ENCODE results near the gene SCARB2. TPM values are rescaled to one million over a fixed set of nuclear protein-coding genes. Genes with fewer than 3 reads are reported as not detected.

The SCARB2 gene
- total and polyA plus RNA-seq, 4 donors, result 58.2 to 136 (median 73.7) TPM

DNA sequence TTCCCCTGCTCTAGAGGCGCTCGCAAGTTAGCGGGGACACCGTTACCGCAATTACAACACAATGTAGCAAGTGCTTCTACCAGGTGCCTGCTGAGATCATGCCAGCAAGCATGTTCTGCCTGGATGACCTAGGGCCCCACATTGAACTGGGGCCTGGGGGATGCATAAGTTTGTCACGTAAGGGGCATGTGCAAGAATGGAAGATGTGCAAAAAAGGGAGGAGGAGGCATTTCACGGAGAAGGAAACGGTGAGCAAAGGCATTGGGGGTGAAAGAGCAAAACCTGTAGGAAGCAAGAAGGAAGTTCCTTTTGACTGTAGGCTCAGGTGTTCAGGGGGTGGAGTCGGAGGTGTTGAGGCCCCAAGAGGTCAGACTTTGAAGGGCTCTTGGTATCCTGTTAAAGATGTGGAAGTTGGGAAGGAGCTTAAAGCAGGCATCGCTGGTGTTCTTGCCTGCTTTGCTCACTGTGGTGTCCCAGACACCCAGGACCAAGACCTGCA, 602 bp upstream of the SCARB2 start:
- H3K36me3 ChIP-seq (ENCODE audit: control insufficient read depth in 4 of 4, insufficient read depth in 3 of 4, low read depth in 1 of 4, low read length in 3 of 4), result no peaks in the 10 kb centered on the region
- TF ChIP-seq, protein P1, sequence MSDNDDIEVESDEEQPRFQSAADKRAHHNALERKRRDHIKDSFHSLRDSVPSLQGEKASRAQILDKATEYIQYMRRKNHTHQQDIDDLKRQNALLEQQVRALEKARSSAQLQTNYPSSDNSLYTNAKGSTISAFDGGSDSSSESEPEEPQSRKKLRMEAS (IDR thresholded peaks at IDR 0.05), result no peak
- TF ChIP-seq EGR1 (IDR thresholded peaks at IDR 0.05; ENCODE audit: low read depth in 2 of 2) (no peak), YY1 (IDR thresholded peaks at IDR 0.05) (no peak), RXRA (IDR thresholded peaks at IDR 0.05) (no peak), FOXA1 (IDR thresholded peaks at IDR 0.05) (no peak), RAD21 (IDR thresholded peaks at IDR 0.05) (peak in 1 of 2 donors; percentile 21), GABPA (IDR thresholded peaks at IDR 0.05 in 1 of 2, conservative IDR thresholded peaks at IDR 0.05 in 1 of 2) (no peak), TAF1 (conservative IDR thresholded peaks at IDR 0.05) (no peak), FOXA2 (IDR thresholded peaks at IDR 0.05) (no peak), SP1 (IDR thresholded peaks at IDR 0.05) (peak; percentile 22), NR2F2 (IDR thresholded peaks at IDR 0.05) (no peak), JUND (IDR thresholded peaks at IDR 0.05) (no peak), HNF4A (conservative IDR thresholded peaks at IDR 0.05) (no peak)
- TF ChIP-seq, protein P2, sequence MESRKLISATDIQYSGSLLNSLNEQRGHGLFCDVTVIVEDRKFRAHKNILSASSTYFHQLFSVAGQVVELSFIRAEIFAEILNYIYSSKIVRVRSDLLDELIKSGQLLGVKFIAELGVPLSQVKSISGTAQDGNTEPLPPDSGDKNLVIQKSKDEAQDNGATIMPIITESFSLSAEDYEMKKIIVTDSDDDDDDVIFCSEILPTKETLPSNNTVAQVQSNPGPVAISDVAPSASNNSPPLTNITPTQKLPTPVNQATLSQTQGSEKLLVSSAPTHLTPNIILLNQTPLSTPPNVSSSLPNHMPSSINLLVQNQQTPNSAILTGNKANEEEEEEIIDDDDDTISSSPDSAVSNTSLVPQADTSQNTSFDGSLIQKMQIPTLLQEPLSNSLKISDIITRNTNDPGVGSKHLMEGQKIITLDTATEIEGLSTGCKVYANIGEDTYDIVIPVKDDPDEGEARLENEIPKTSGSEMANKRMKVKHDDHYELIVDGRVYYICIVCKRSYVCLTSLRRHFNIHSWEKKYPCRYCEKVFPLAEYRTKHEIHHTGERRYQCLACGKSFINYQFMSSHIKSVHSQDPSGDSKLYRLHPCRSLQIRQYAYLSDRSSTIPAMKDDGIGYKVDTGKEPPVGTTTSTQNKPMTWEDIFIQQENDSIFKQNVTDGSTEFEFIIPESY (IDR thresholded peaks at IDR 0.05), result no peak
- TF ChIP-seq, protein P3, sequence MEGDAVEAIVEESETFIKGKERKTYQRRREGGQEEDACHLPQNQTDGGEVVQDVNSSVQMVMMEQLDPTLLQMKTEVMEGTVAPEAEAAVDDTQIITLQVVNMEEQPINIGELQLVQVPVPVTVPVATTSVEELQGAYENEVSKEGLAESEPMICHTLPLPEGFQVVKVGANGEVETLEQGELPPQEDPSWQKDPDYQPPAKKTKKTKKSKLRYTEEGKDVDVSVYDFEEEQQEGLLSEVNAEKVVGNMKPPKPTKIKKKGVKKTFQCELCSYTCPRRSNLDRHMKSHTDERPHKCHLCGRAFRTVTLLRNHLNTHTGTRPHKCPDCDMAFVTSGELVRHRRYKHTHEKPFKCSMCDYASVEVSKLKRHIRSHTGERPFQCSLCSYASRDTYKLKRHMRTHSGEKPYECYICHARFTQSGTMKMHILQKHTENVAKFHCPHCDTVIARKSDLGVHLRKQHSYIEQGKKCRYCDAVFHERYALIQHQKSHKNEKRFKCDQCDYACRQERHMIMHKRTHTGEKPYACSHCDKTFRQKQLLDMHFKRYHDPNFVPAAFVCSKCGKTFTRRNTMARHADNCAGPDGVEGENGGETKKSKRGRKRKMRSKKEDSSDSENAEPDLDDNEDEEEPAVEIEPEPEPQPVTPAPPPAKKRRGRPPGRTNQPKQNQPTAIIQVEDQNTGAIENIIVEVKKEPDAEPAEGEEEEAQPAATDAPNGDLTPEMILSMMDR (IDR thresholded peaks at IDR 0.05; ENCODE audit: low read depth, low read length, missing input control), result no peak
- TF ChIP-seq, protein P4, sequence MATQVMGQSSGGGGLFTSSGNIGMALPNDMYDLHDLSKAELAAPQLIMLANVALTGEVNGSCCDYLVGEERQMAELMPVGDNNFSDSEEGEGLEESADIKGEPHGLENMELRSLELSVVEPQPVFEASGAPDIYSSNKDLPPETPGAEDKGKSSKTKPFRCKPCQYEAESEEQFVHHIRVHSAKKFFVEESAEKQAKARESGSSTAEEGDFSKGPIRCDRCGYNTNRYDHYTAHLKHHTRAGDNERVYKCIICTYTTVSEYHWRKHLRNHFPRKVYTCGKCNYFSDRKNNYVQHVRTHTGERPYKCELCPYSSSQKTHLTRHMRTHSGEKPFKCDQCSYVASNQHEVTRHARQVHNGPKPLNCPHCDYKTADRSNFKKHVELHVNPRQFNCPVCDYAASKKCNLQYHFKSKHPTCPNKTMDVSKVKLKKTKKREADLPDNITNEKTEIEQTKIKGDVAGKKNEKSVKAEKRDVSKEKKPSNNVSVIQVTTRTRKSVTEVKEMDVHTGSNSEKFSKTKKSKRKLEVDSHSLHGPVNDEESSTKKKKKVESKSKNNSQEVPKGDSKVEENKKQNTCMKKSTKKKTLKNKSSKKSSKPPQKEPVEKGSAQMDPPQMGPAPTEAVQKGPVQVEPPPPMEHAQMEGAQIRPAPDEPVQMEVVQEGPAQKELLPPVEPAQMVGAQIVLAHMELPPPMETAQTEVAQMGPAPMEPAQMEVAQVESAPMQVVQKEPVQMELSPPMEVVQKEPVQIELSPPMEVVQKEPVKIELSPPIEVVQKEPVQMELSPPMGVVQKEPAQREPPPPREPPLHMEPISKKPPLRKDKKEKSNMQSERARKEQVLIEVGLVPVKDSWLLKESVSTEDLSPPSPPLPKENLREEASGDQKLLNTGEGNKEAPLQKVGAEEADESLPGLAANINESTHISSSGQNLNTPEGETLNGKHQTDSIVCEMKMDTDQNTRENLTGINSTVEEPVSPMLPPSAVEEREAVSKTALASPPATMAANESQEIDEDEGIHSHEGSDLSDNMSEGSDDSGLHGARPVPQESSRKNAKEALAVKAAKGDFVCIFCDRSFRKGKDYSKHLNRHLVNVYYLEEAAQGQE (IDR thresholded peaks at IDR 0.05), result no peak
- TF ChIP-seq, protein P5, sequence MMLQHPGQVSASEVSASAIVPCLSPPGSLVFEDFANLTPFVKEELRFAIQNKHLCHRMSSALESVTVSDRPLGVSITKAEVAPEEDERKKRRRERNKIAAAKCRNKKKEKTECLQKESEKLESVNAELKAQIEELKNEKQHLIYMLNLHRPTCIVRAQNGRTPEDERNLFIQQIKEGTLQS (IDR thresholded peaks at IDR 0.05), result no peak
- WGBS, result 11% methylated on average over 10 of the region's 10 CpGs
- H3K9me3 ChIP-seq (ENCODE audit: control insufficient read depth in 4 of 4, low read length in 3 of 4), result no peaks in the 10 kb centered on the region
- H3K27me3 ChIP-seq (ENCODE audit: control insufficient read depth in 4 of 4, insufficient read depth in 4 of 4, low read length in 3 of 4), result no peaks in the 10 kb centered on the region
- peak overlapping the region; percentile 59 to 70 (median 69) for H3K4me3 ChIP-seq (ENCODE audit: low read depth in 1 of 3, low read length in 3 of 3)
- peak overlapping the region; percentile 77 to 89 for H3K9ac ChIP-seq (ENCODE audit: low read depth in 1 of 2, low read length in 2 of 2)
- peaks cover 9 to 85% (median 75%) of the 10 kb centered on the region in 4 donors for H3K4me1 ChIP-seq (ENCODE audit: control insufficient read depth in 4 of 4, insufficient read depth in 4 of 4, low read length in 3 of 4)
- H3K27ac ChIP-seq (ENCODE audit: low read depth in 1 of 2, low read length in 2 of 2), result peak overlapping the region; percentile 98 to 99
- no peak for DNase-seq (ENCODE audit: low spot score)

Measured in liver (tissue), 9 donors.